AG04450 (cell line): ENCODE data around the gene SLC26A8. TPM values are rescaled to one million over a fixed set of nuclear protein-coding genes. Genes with fewer than 3 reads are reported as not detected.
"Not testable (repeated sequence)": the region's sequence is repeated elsewhere in the genome, so short reads cannot be mapped to it uniquely, and the experiment has no call there.

Experiments used
- CTCF ChIA-PET: fragments of 300-600, 350-600 bp; formaldehyde crosslinking; extraction: SDS; loops from one replicate; lab custom pipeline; 2022; ENCODE audit warnings: antibody characterized with exemption, inconsistent platforms; lab: Charles Lee
- POLR2A ChIA-PET: fragments of 350-600 bp; formaldehyde crosslinking; extraction: SDS; loops from one replicate; lab custom pipeline; 2021; ENCODE audit warnings: antibody characterized with exemption, inconsistent platforms; lab: Yijun Ruan, JAX
- DNase-seq: peaks from one replicate; pipeline ENCODE4 v3.0.0-alpha.2; 2011; ENCODE audit warnings: low read depth, low spot score
- H3K27ac ChIP-seq: one replicate; pipeline ENCODE4 v1.5.1; 2012; ENCODE audit warnings: low read depth, low read length, control low read depth
- H3K27me3 ChIP-seq: one replicate; pipeline ENCODE4 v1.6.0; 2012; ENCODE audit warnings: low read length; ENCODE audit not compliant: control insufficient read depth, insufficient read depth
- H3K4me3 ChIP-seq: 2 replicates; pipeline ENCODE4 v1.5.1; 2011; ENCODE audit warnings: mild to moderate bottlenecking, low read depth, low read length, control low read depth
- H3K9me3 ChIP-seq: 2 replicates; pipeline ENCODE4 v1.5.1; 2012; ENCODE audit warnings: low read length; ENCODE audit not compliant: control insufficient read depth, insufficient read depth
- polyA plus RNA-seq: library from polyadenylated mRNA; depleted of rRNA; stranded (reverse); fragments of >200 nt; gene quantifications from 2 replicates; pipeline ENCODE4 v1.2.3, GENCODE V29; 2011
- TF ChIP-seq, protein P1 (sequence below): IDR thresholded peaks from 2 replicates; pipeline ENCODE4 v1.5.1; 2011; ENCODE audit warnings: low read depth, low read length, control low read depth, inconsistent platforms

The SLC26A8 gene
- polyA plus RNA-seq, 1 experiment: not detected

DNA sequence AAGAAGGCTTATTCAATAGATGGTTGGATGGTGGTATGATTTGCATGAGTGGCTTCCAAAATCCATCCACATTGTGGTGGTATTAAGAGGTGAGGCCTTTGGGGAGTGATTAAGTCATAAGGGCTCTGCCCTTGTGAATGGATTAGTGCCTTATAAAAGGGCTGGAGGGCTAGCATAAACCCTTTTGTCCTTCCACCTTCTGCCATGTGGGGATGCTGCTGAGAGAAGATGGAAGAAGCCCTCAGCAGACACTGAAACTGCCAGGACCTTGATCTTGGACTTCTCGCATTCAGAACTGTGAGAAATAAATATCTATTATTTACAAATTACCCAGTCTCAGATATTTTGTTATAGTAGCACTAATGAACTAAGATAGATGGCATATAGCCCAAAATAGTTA lies 75.7 kb downstream of the SLC26A8 start:
- no peaks in the 10 kb centered on the region for H3K9me3 ChIP-seq
- TF ChIP-seq, protein P1, sequence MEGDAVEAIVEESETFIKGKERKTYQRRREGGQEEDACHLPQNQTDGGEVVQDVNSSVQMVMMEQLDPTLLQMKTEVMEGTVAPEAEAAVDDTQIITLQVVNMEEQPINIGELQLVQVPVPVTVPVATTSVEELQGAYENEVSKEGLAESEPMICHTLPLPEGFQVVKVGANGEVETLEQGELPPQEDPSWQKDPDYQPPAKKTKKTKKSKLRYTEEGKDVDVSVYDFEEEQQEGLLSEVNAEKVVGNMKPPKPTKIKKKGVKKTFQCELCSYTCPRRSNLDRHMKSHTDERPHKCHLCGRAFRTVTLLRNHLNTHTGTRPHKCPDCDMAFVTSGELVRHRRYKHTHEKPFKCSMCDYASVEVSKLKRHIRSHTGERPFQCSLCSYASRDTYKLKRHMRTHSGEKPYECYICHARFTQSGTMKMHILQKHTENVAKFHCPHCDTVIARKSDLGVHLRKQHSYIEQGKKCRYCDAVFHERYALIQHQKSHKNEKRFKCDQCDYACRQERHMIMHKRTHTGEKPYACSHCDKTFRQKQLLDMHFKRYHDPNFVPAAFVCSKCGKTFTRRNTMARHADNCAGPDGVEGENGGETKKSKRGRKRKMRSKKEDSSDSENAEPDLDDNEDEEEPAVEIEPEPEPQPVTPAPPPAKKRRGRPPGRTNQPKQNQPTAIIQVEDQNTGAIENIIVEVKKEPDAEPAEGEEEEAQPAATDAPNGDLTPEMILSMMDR: peak; percentile 46
- no peaks in the 10 kb centered on the region for H3K27me3 ChIP-seq
- ChIA-PET POLR2A (no interaction called here), CTCF (interaction anchor here (0.8 kb wide), 1 partner anchor 12 kb away, joined by 3 read pairs; no protein-coding TSS in a partner anchor)
- no peak overlapping the region for H3K27ac ChIP-seq
- DNase-seq: no peak
- H3K4me3 ChIP-seq: no peak overlapping the region

DNA sequence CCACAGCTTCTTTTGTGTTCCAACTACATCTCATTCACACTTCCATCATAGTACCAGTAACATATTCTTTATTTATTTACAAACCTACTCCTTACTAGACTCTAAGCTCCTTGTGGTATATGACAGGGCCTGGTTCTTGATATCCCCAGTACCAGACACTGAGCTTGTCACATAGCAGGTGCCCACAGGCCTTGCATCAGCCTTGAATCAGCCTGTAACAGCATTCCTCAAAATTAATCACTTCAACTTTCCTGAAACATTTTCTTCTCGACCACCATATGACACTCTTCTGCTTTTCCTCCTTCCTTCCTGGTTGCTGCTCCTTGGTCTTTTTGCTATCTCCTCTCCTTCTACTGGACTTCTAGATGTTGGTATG lies 78.8 kb downstream of the SLC26A8 start:
- ChIA-PET CTCF (interaction anchor here (1.0 to 1.2 kb wide), 2 partner anchors 13 to 150 kb away, joined by 3 read pairs; no protein-coding TSS in a partner anchor), POLR2A (no interaction called here)
- H3K27me3 ChIP-seq: no peaks in the 10 kb centered on the region
- H3K27ac ChIP-seq: no peak overlapping the region
- no peak for DNase-seq
- H3K9me3 ChIP-seq: no peaks in the 10 kb centered on the region
- no peak overlapping the region for H3K4me3 ChIP-seq
- TF ChIP-seq, protein P1: no peak

DNA sequence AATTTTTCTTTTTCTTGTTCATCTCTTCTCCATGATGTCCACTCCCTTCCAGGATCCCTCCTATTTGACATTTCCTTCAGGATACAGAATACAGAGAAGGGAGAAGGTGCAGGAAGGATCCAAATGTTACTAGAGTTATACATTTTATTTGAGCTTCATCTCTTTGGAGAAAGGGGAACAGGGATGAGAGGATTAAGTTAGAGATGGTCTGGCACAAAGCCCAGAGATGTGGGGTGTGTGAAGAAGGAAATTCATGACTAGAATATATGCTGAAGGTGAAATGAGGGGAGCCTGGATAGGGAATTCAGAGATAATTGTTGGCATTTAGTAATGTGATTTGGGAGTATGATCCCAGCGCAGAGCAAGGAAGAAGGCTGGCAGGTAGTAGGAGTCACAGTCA lies 81.1 kb downstream of the SLC26A8 start:
- Histone ChIP-seq H3K27ac (no peak overlapping the region), H3K27me3 (peaks cover 3% of the 10 kb centered on the region), H3K4me3 (no peak overlapping the region), H3K9me3 (no peaks in the 10 kb centered on the region)
- CTCF ChIA-PET: no interaction called here
- no peak for DNase-seq
- TF ChIP-seq, protein P1: no peak
- POLR2A ChIA-PET: no interaction called here

DNA sequence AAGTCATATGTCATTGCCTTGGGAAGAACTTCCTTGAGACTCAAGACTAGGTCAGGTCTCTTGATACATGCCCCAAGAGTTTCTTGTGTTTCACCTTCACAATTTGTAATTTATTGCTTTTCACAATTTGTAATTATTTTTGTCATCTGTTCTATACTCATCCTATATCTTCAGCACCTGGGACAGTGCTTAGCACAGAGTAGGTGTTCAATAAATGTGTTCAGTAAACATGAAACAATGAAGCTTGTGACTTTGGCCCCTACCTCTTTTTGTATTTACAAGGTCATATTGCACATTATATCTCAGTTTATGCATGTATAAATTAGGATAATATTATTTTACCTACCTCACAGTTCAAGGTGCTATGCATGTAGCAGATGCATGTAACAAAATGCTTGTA lies 82.1 kb downstream of the SLC26A8 start:
- CTCF ChIA-PET: no interaction called here
- TF ChIP-seq, protein P1: no peak
- Histone ChIP-seq H3K9me3 (no peaks in the 10 kb centered on the region), H3K27ac (no peak overlapping the region), H3K4me3 (no peak overlapping the region), H3K27me3 (peaks cover 3% of the 10 kb centered on the region)
- POLR2A ChIA-PET: no interaction called here
- DNase-seq: no peak

DNA sequence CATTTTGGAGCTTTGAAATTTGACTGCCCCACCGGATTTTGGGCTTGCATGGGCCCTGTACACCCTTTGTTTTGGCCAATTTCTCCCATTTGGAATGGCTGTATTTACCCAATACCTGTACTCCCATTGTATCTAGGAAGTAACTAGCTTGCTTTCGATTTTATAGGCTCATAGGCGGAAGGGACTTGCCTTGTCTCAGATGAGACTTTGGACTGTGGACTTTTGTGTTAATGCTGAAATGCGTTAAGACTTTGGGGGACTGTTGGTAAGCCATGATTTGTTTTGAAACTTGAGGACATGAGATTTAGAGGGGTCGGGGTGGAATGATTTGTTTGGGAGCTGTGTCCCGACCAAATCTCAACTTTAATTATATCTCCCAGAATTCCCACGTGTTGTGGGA lies 83.3 kb downstream of the SLC26A8 start:
- DNase-seq, CTCF ChIA-PET, H3K4me3 ChIP-seq, H3K27ac ChIP-seq, H3K9me3 ChIP-seq, H3K27me3 ChIP-seq, POLR2A ChIA-PET: not testable (repeated sequence)

DNA sequence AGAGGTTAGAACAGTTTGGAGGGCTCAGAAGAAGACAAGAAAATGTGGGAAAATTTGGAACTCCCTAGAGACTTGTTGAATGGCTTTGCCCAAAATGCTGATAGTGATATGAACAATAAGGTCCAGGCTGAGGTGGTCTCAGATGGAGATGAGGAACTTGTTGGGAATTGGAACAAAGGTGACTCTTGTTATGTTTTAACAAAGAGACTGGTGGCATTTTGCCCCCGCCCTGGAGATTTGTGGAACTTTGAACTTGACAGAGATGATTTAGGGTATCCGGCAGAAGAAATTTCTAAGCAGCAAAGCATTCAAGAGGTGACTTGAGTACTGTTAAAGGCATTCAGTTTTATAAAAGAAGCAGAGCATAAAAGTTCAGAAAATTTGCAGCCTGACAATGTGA lies 84.4 kb downstream of the SLC26A8 start:
- CTCF ChIA-PET, H3K4me3 ChIP-seq, H3K27me3 ChIP-seq, POLR2A ChIA-PET, H3K27ac ChIP-seq, H3K9me3 ChIP-seq, DNase-seq: not testable (repeated sequence)

DNA sequence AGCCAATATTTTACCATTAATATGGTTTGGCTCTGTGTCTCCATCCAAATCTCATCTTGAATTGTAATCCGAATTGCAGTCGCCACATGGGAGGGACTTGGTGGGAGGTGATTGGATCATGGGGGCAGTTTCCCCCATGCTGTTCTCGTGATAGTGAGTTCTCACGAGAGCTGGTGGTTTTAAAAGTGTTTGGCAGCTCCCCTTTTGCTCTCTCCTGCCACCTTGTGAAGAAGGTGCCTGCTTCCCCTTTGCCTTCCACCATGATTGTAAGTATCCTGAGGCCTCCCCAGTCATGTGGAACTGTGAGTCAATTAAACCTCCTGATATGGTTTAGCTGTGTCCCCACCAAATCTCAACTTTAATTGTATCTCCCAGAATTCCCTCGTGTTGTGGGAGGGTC lies 85.2 kb downstream of the SLC26A8 start:
- H3K27me3 ChIP-seq, H3K9me3 ChIP-seq, H3K27ac ChIP-seq, H3K4me3 ChIP-seq, POLR2A ChIA-PET, DNase-seq, CTCF ChIA-PET: not testable (repeated sequence)
